ENCODE data around the gene ARID1B. TPM values are rescaled to one million over a fixed set of nuclear protein-coding genes. Genes with fewer than 3 reads are reported as not detected.

ARID1B gene
- total RNA-seq, 1 donor = 55.0 TPM

GRCh38 chr6:156963712-156964700 is 186.8 kb downstream of the ARID1B start:
- Histone ChIP-seq H4K20me1 (ENCODE audit: insufficient read depth, low read length) (peaks cover 9% of the 10 kb centered on the region), H3K9me3 (ENCODE audit: low read depth, low read length) (no peaks in the 10 kb centered on the region), H3K36me3 (ENCODE audit: insufficient read depth, low read length) (no peaks in the 10 kb centered on the region), H3K79me2 (ENCODE audit: insufficient read depth, low read length) (peaks cover 83% of the 10 kb centered on the region), H2AFZ (ENCODE audit: low read length) (peak overlapping the region; percentile 16), H3K4me2 (ENCODE audit: insufficient read depth, low read length) (peak overlapping the region; percentile 85), H3K4me3 (ENCODE audit: insufficient read depth, low read length) (peak overlapping the region; percentile 67), H3K27me3 (ENCODE audit: insufficient read depth, low read length) (no peaks in the 10 kb centered on the region), H3K4me1 (ENCODE audit: insufficient read depth, low read length) (peaks cover 18% of the 10 kb centered on the region), H3K27ac (ENCODE audit: low read depth, low read length) (peak overlapping the region; percentile 78)
- TF ChIP-seq CTCF (IDR thresholded peaks at IDR 0.05; ENCODE audit: extremely low read depth, low read depth, low read length) = no peak
- DNase-seq (ENCODE audit: insufficient read length, low spot score, missing footprints) = peak; percentile 88

GRCh38 chr6:156967852-156968251 is 190.7 kb downstream of the ARID1B start:
- Histone ChIP-seq H3K4me2 (ENCODE audit: insufficient read depth, low read length) (no peak overlapping the region), H3K9me3 (ENCODE audit: low read depth, low read length) (no peaks in the 10 kb centered on the region), H3K27ac (ENCODE audit: low read depth, low read length) (no peak overlapping the region), H3K36me3 (ENCODE audit: insufficient read depth, low read length) (no peaks in the 10 kb centered on the region), H3K4me1 (ENCODE audit: insufficient read depth, low read length) (peaks cover 23% of the 10 kb centered on the region), H3K79me2 (ENCODE audit: insufficient read depth, low read length) (peaks cover 85% of the 10 kb centered on the region), H3K4me3 (ENCODE audit: insufficient read depth, low read length) (no peak overlapping the region), H2AFZ (ENCODE audit: low read length) (no peak overlapping the region), H4K20me1 (ENCODE audit: insufficient read depth, low read length) (peaks cover 25% of the 10 kb centered on the region), H3K27me3 (ENCODE audit: insufficient read depth, low read length) (no peaks in the 10 kb centered on the region)
- no peak for TF ChIP-seq CTCF (IDR thresholded peaks at IDR 0.05; ENCODE audit: extremely low read depth, low read depth, low read length)
- DNase-seq (ENCODE audit: insufficient read length, low spot score, missing footprints) = no peak

- Histone ChIP-seq H3K27me3 (ENCODE audit: insufficient read depth, low read length) (no peaks in the 10 kb centered on the region), H3K4me3 (ENCODE audit: insufficient read depth, low read length) (no peak overlapping the region), H3K79me2 (ENCODE audit: insufficient read depth, low read length) (peaks cover 85% of the 10 kb centered on the region), H3K27ac (ENCODE audit: low read depth, low read length) (no peak overlapping the region), H3K4me2 (ENCODE audit: insufficient read depth, low read length) (no peak overlapping the region), H2AFZ (ENCODE audit: low read length) (no peak overlapping the region), H3K36me3 (ENCODE audit: insufficient read depth, low read length) (no peaks in the 10 kb centered on the region), H4K20me1 (ENCODE audit: insufficient read depth, low read length) (peaks cover 19% of the 10 kb centered on the region), H3K9me3 (ENCODE audit: low read depth, low read length) (no peaks in the 10 kb centered on the region), H3K4me1 (ENCODE audit: insufficient read depth, low read length) (peaks cover 12% of the 10 kb centered on the region)
- TF ChIP-seq CTCF (IDR thresholded peaks at IDR 0.05; ENCODE audit: extremely low read depth, low read depth, low read length) = no peak
- no peak for DNase-seq (ENCODE audit: insufficient read length, low spot score, missing footprints)
Observed at GRCh38 chr6:156969233-156969632, 192.1 kb downstream of the ARID1B start.

GRCh38 chr6:156970595-156971112 is 193.5 kb downstream of the ARID1B start:
- no peak for TF ChIP-seq CTCF (IDR thresholded peaks at IDR 0.05; ENCODE audit: extremely low read depth, low read depth, low read length)

More at GRCh38 chr6:156970595-156971112, 193.5 kb downstream of the ARID1B start:
- no peaks in the 10 kb centered on the region for H3K36me3 ChIP-seq (ENCODE audit: insufficient read depth, low read length)
- H4K20me1 ChIP-seq (ENCODE audit: insufficient read depth, low read length) = peaks cover 17% of the 10 kb centered on the region
- peaks cover 88% of the 10 kb centered on the region for H3K79me2 ChIP-seq (ENCODE audit: insufficient read depth, low read length)
- no peak for DNase-seq (ENCODE audit: insufficient read length, low spot score, missing footprints)
- H3K4me1 ChIP-seq (ENCODE audit: insufficient read depth, low read length) = peaks cover 5% of the 10 kb centered on the region
- no peak overlapping the region for H3K4me3 ChIP-seq (ENCODE audit: insufficient read depth, low read length)
- no peak overlapping the region for H2AFZ ChIP-seq (ENCODE audit: low read length)
- no peak overlapping the region for H3K4me2 ChIP-seq (ENCODE audit: insufficient read depth, low read length)
- H3K27me3 ChIP-seq (ENCODE audit: insufficient read depth, low read length) = no peaks in the 10 kb centered on the region
- H3K9me3 ChIP-seq (ENCODE audit: low read depth, low read length) = no peaks in the 10 kb centered on the region
- H3K27ac ChIP-seq (ENCODE audit: low read depth, low read length) = no peak overlapping the region
